ENCODE results near the gene C3orf80. TPM values are rescaled to one million over a fixed set of nuclear protein-coding genes. Genes with fewer than 3 reads are reported as not detected.
"Not testable (repeated sequence)": the region's sequence is repeated elsewhere in the genome, so short reads cannot be mapped to it uniquely, and the experiment has no call there.

Gene C3orf80
- 2.5 and 3.0 TPM in 2 replicates for total RNA-seq (2022)
- percentile 36 among the genes with signal in this experiment for Bru-seq, nascent RNA
- BruChase-seq, experiment 1, labeled RNA remaining after a 6-hour chase: percentile 66 among the genes with signal in this experiment
- BruChase-seq, experiment 2, labeled RNA remaining after a 2-hour chase: percentile 62 among the genes with signal in this experiment
- long read RNA-seq, partial matches to known transcripts: 0 of 4 reads
- long read RNA-seq, other reads (novel, unspliced or antisense): 0 of 4 reads

GRCh38 chr3:160225176-160226025 lies at the start of gene C3orf80:
Gene C3orf80 (plus strand): TSS chr3:160225422. CDS start chr3:160225636, 214 bp downstream.
- peaks cover 9% of the 10 kb centered on the region for H3K4me1 Mint-ChIP-seq (ENCODE audit: low read depth, unreplicated experiment)
- no peaks in the 10 kb centered on the region for H3K9me3 Mint-ChIP-seq (ENCODE audit: low read depth, unreplicated experiment)
- BruUV-seq (replicated peaks): no TSS peak
- H3K27ac Mint-ChIP-seq (ENCODE audit: unreplicated experiment): peak within 1 kb of the TSS; percentile 59
- peak; percentile 81 for DNase-seq
- TF ChIP-seq, protein P1, sequence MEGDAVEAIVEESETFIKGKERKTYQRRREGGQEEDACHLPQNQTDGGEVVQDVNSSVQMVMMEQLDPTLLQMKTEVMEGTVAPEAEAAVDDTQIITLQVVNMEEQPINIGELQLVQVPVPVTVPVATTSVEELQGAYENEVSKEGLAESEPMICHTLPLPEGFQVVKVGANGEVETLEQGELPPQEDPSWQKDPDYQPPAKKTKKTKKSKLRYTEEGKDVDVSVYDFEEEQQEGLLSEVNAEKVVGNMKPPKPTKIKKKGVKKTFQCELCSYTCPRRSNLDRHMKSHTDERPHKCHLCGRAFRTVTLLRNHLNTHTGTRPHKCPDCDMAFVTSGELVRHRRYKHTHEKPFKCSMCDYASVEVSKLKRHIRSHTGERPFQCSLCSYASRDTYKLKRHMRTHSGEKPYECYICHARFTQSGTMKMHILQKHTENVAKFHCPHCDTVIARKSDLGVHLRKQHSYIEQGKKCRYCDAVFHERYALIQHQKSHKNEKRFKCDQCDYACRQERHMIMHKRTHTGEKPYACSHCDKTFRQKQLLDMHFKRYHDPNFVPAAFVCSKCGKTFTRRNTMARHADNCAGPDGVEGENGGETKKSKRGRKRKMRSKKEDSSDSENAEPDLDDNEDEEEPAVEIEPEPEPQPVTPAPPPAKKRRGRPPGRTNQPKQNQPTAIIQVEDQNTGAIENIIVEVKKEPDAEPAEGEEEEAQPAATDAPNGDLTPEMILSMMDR (IDR thresholded peaks at IDR 0.05; ENCODE audit: unreplicated experiment): no peak
- H3K36me3 Mint-ChIP-seq (ENCODE audit: insufficient read depth, unreplicated experiment): peaks cover 23% of the 10 kb centered on the region
- CTCF ChIA-PET: interaction anchor here (0.5 to 1.4 kb wide), 6 partner anchors 27 to 1502 kb away, joined by 3 to 8 read pairs (median 5); no protein-coding TSS in a partner anchor
- peaks cover 13% of the 10 kb centered on the region for H3K27me3 Mint-ChIP-seq (ENCODE audit: unreplicated experiment)
- intact Hi-C loops (cut with micrococcal nuclease; ENCODE audit: unreplicated experiment): loop anchor here (5.0 kb wide), 3 partner anchors 63 to 187 kb away; no protein-coding TSS in a partner anchor
- peak within 1 kb of the TSS; percentile 85 for H3K4me3 Mint-ChIP-seq (ENCODE audit: low read depth, unreplicated experiment)

- BruUV-seq (replicated peaks): no TSS peak
- CTCF ChIA-PET: no interaction called here
- H3K27me3 Mint-ChIP-seq (ENCODE audit: unreplicated experiment): no peaks in the 10 kb centered on the region
- no peak overlapping the region for H3K27ac Mint-ChIP-seq (ENCODE audit: unreplicated experiment)
- H3K4me1 Mint-ChIP-seq (ENCODE audit: low read depth, unreplicated experiment): no peaks in the 10 kb centered on the region
- intact Hi-C loops (cut with micrococcal nuclease; ENCODE audit: unreplicated experiment): no loop called here
- DNase-seq: no peak
- no peak overlapping the region for H3K4me3 Mint-ChIP-seq (ENCODE audit: low read depth, unreplicated experiment)
- no peaks in the 10 kb centered on the region for H3K36me3 Mint-ChIP-seq (ENCODE audit: insufficient read depth, unreplicated experiment)
- TF ChIP-seq, protein P1 (IDR thresholded peaks at IDR 0.05; ENCODE audit: unreplicated experiment): no peak
- no peaks in the 10 kb centered on the region for H3K9me3 Mint-ChIP-seq (ENCODE audit: low read depth, unreplicated experiment)
These were observed 48.3 kb upstream of the C3orf80 start for GRCh38 chr3:160176923-160177322.

GRCh38 chr3:160178661-160179060 lies 46.6 kb upstream of the C3orf80 start:
- H3K27me3 Mint-ChIP-seq (ENCODE audit: unreplicated experiment); intact Hi-C loops (cut with micrococcal nuclease; ENCODE audit: unreplicated experiment); CTCF ChIA-PET; H3K9me3 Mint-ChIP-seq (ENCODE audit: low read depth, unreplicated experiment); BruUV-seq (replicated peaks); H3K4me1 Mint-ChIP-seq (ENCODE audit: low read depth, unreplicated experiment); H3K4me3 Mint-ChIP-seq (ENCODE audit: low read depth, unreplicated experiment); DNase-seq; H3K27ac Mint-ChIP-seq (ENCODE audit: unreplicated experiment); H3K36me3 Mint-ChIP-seq (ENCODE audit: insufficient read depth, unreplicated experiment): not testable (repeated sequence)

GRCh38 chr3:160179403-160179802 lies 45.8 kb upstream of the C3orf80 start:
- H3K4me1 Mint-ChIP-seq (ENCODE audit: low read depth, unreplicated experiment); H3K27me3 Mint-ChIP-seq (ENCODE audit: unreplicated experiment); BruUV-seq (replicated peaks); H3K4me3 Mint-ChIP-seq (ENCODE audit: low read depth, unreplicated experiment); H3K27ac Mint-ChIP-seq (ENCODE audit: unreplicated experiment); H3K9me3 Mint-ChIP-seq (ENCODE audit: low read depth, unreplicated experiment); DNase-seq; CTCF ChIA-PET; H3K36me3 Mint-ChIP-seq (ENCODE audit: insufficient read depth, unreplicated experiment); intact Hi-C loops (cut with micrococcal nuclease; ENCODE audit: unreplicated experiment): not testable (repeated sequence)

- no peak overlapping the region for H3K27ac Mint-ChIP-seq (ENCODE audit: unreplicated experiment)
- intact Hi-C loops (cut with micrococcal nuclease; ENCODE audit: unreplicated experiment): no loop called here
- H3K4me3 Mint-ChIP-seq (ENCODE audit: low read depth, unreplicated experiment): no peak overlapping the region
- CTCF ChIA-PET: no interaction called here
- DNase-seq: no peak
- BruUV-seq (replicated peaks): no TSS peak
- no peaks in the 10 kb centered on the region for H3K4me1 Mint-ChIP-seq (ENCODE audit: low read depth, unreplicated experiment)
- TF ChIP-seq, protein P1 (IDR thresholded peaks at IDR 0.05; ENCODE audit: unreplicated experiment): no peak
- no peaks in the 10 kb centered on the region for H3K9me3 Mint-ChIP-seq (ENCODE audit: low read depth, unreplicated experiment)
- no peaks in the 10 kb centered on the region for H3K27me3 Mint-ChIP-seq (ENCODE audit: unreplicated experiment)
- no peaks in the 10 kb centered on the region for H3K36me3 Mint-ChIP-seq (ENCODE audit: insufficient read depth, unreplicated experiment)
These were observed 45.3 kb upstream of the C3orf80 start for GRCh38 chr3:160179906-160180305.
